CD4-positive, alpha-beta T cell treated with Interleukin-21 for 1 hour (primary cell): ENCODE results near the gene OR56A3.

Experiments
- DNase-seq: peaks from one replicate; pipeline ENCODE4 v3.0.0-alpha.2; 2020

The OR56A3 gene

GRCh38 chr11:5983443-5983842 is 41.4 kb downstream of the OR56A3 start:
- no peak for DNase-seq

GRCh38 chr11:5986885-5987284 is 44.8 kb downstream of the OR56A3 start, which contains the start of gene OR52L1:
Gene OR52L1, minus strand, starts transcription at chr11:5986985. Its CDS starts 55 bp downstream, at chr11:5986930.
- no peak for DNase-seq

- no peak for DNase-seq
Measured at GRCh38 chr11:5989203-5989602, 47.2 kb downstream of the OR56A3 start.

- DNase-seq = no peak
Measured at GRCh38 chr11:5992150-5992549, 50.1 kb downstream of the OR56A3 start.

GRCh38 chr11:5992604-5993251 is 50.7 kb downstream of the OR56A3 start:
- no peak for DNase-seq

GRCh38 chr11:5994791-5995190 is 52.7 kb downstream of the OR56A3 start:
- DNase-seq = no peak
